ENCODE results near the gene ASTN1.

Gene ASTN1

GRCh38 chr1:177010211-177010825, 154.2 kb downstream of the ASTN1 start:
- DNase-seq (ENCODE audit: low read depth) = no peak
- no peak for TF ChIP-seq CTCF (conservative IDR thresholded peaks at IDR 0.05; ENCODE audit: control insufficient read depth, insufficient read depth, low read depth, low read length)
- H3K4me3 ChIP-seq (ENCODE audit: control insufficient read depth, low read depth, low read length) = no peak overlapping the region

GRCh38 chr1:177008653-177009052, 155.9 kb downstream of the ASTN1 start:
- no peak overlapping the region for H3K4me3 ChIP-seq (ENCODE audit: control insufficient read depth, low read depth, low read length)
- no peak for TF ChIP-seq CTCF (conservative IDR thresholded peaks at IDR 0.05; ENCODE audit: control insufficient read depth, insufficient read depth, low read depth, low read length)
- DNase-seq (ENCODE audit: low read depth) = no peak

GRCh38 chr1:177007437-177008161, 156.9 kb downstream of the ASTN1 start:
- no peak for TF ChIP-seq CTCF (conservative IDR thresholded peaks at IDR 0.05; ENCODE audit: control insufficient read depth, insufficient read depth, low read depth, low read length)
- H3K4me3 ChIP-seq (ENCODE audit: control insufficient read depth, low read depth, low read length) = no peak overlapping the region
- peak; percentile 75 for DNase-seq (ENCODE audit: low read depth)

- DNase-seq (ENCODE audit: low read depth) = no peak
- no peak overlapping the region for H3K4me3 ChIP-seq (ENCODE audit: control insufficient read depth, low read depth, low read length)
- TF ChIP-seq CTCF (conservative IDR thresholded peaks at IDR 0.05; ENCODE audit: control insufficient read depth, insufficient read depth, low read depth, low read length) = no peak
These were observed 161.6 kb downstream of the ASTN1 start for GRCh38 chr1:177002891-177003290.

- DNase-seq (ENCODE audit: low read depth) = no peak
- H3K4me3 ChIP-seq (ENCODE audit: control insufficient read depth, low read depth, low read length) = no peak overlapping the region
- TF ChIP-seq CTCF (conservative IDR thresholded peaks at IDR 0.05; ENCODE audit: control insufficient read depth, insufficient read depth, low read depth, low read length) = no peak
These were observed 163.0 kb downstream of the ASTN1 start for GRCh38 chr1:177001556-177001955.

- DNase-seq (ENCODE audit: low read depth) = peak; percentile 36
- TF ChIP-seq CTCF (conservative IDR thresholded peaks at IDR 0.05; ENCODE audit: control insufficient read depth, insufficient read depth, low read depth, low read length) = no peak
- no peak overlapping the region for H3K4me3 ChIP-seq (ENCODE audit: control insufficient read depth, low read depth, low read length)
These were observed 166.2 kb downstream of the ASTN1 start for GRCh38 chr1:176998183-176998795.

Data from fibroblast of mammary gland (primary cell).